OCI-LY7 (cell line): Measurements from ENCODE around the gene TOX3. TPM values are rescaled to one million over a fixed set of nuclear protein-coding genes. Genes with fewer than 3 reads are reported as not detected.

Experiments
- BruUV-seq: library from RNA; stranded (reverse); fragments of 400-500 nt; replicated peaks from 2 replicates; lab custom pipeline; 2021; lab: Mats Ljungman, UMichigan
- CTCF ChIA-PET: fragments of 300-600 bp; sonication (Branson Sonifier 250); formaldehyde crosslinking; loops from one replicate; lab custom pipeline; 2022; ENCODE audit warnings: antibody characterized with exemption; ENCODE audit not compliant: unreplicated experiment; lab: Charles Lee
- POLR2A ChIA-PET: fragments of 300-600 bp; sonication (Branson Sonifier 250); formaldehyde crosslinking; loops from one replicate; lab custom pipeline; 2022; ENCODE audit warnings: antibody characterized with exemption; lab: Charles Lee
- DNase-seq: peaks from one replicate; pipeline ENCODE4 v3.0.0-alpha.2; 2015; ENCODE audit warnings: low spot score
- H2AFZ ChIP-seq: fragments of 200-600 bp; sonication (generic), shearing (Covaris generic); 2 replicates; pipeline ENCODE4 v1.6.1; 2014; ENCODE audit warnings: mild to moderate bottlenecking, antibody characterized with exemption, low read length, moderate library complexity
- H3K27ac ChIP-seq: fragments of 200-600 bp; sonication (generic); 2 replicates; pipeline ENCODE4 v1.5.1; 2014; ENCODE audit warnings: mixed run types, low read depth, mild to moderate bottlenecking, moderate library complexity, low read length, inconsistent platforms; ENCODE audit not compliant: poor library complexity, severe bottlenecking
- H3K36me3 ChIP-seq: fragments of 200-600 bp; sonication (generic); 2 replicates; pipeline ENCODE4 v1.6.1; 2014; ENCODE audit warnings: mild to moderate bottlenecking, antibody characterized with exemption, low read length, moderate library complexity, mixed read lengths; ENCODE audit not compliant: insufficient read depth
- H3K4me1 ChIP-seq: fragments of 200-600 bp; sonication (generic); 2 replicates; pipeline ENCODE4 v1.5.1; 2014; ENCODE audit warnings: mild to moderate bottlenecking, low read length; ENCODE audit not compliant: insufficient read depth, poor library complexity, severe bottlenecking
- H3K4me2 ChIP-seq: fragments of 200-600 bp; sonication (generic); 2 replicates; pipeline ENCODE4 v1.6.1; 2014; ENCODE audit warnings: mild to moderate bottlenecking, low read length
- H3K4me3 ChIP-seq: fragments of 200-600 bp; sonication (generic); 2 replicates; pipeline ENCODE4 v1.5.1; 2014; ENCODE audit warnings: mild to moderate bottlenecking, low read depth, low read length; ENCODE audit not compliant: poor library complexity, severe bottlenecking
- H3K79me2 ChIP-seq: fragments of 200-600 bp; sonication (generic); 2 replicates; pipeline ENCODE4 v1.6.1; 2016; ENCODE audit warnings: low read depth, mild to moderate bottlenecking, low read length, moderate library complexity, mixed read lengths; ENCODE audit not compliant: insufficient read depth
- H3K9me2 ChIP-seq: fragments of 200-600 bp; sonication (generic); 2 replicates; pipeline ENCODE4 v1.6.1; 2016; ENCODE audit warnings: mild to moderate bottlenecking, low read length, mixed read lengths; ENCODE audit not compliant: insufficient read depth
- H3K9me3 ChIP-seq: fragments of 200-600 bp; sonication (generic); 2 replicates; pipeline ENCODE4 v1.6.1; 2014; ENCODE audit warnings: mild to moderate bottlenecking, mixed run types, low read length, mixed read lengths
- H4K20me1 ChIP-seq: fragments of 200-600 bp; sonication (generic); 2 replicates; pipeline ENCODE4 v1.6.1; 2014; ENCODE audit warnings: mild to moderate bottlenecking, antibody characterized with exemption, low read length, moderate library complexity, mixed read lengths; ENCODE audit not compliant: insufficient read depth
- CTCF ChIP-seq: fragments of 200-600 bp; sonication (generic); conservative IDR thresholded peaks from 2 replicates; pipeline ENCODE4 v1.5.1; 2014; ENCODE audit warnings: mild to moderate bottlenecking, antibody characterized with exemption, low read length, moderate library complexity, mixed read lengths
- EZH2phosphoT487 ChIP-seq: fragments of 200-600 bp; sonication (generic); IDR thresholded peaks from 2 replicates; pipeline ENCODE4 v1.6.1; 2018; ENCODE audit warnings: low read depth, borderline replicate concordance, mild to moderate bottlenecking, mixed run types, antibody characterized with exemption, low read length, moderate library complexity, mixed read lengths
- intact Hi-C: fragments of 100-400 bp; cut with micrococcal nuclease; formaldehyde crosslinking; loops from one replicate; pipeline ENCODE4 v1.10.0; 2022; ENCODE audit not compliant: unreplicated experiment
- total RNA-seq, 2 experiments: library from RNA; depleted of rRNA in 1 of 2; stranded (reverse); fragments of >200 nt in 1 of 2; shearing (Covaris generic) in 1 of 2; gene quantifications; 2 replicates each; pipeline ENCODE4 v1.2.3, GENCODE V29; 2014 to 2022

The TOX3 gene
- total RNA-seq, 2 experiments from 2014 or later, result not detected

GRCh38 chr16:52496051-52496876 lies 50.7 kb downstream of the TOX3 start:
- CTCF ChIA-PET, result no interaction called here

DNA sequence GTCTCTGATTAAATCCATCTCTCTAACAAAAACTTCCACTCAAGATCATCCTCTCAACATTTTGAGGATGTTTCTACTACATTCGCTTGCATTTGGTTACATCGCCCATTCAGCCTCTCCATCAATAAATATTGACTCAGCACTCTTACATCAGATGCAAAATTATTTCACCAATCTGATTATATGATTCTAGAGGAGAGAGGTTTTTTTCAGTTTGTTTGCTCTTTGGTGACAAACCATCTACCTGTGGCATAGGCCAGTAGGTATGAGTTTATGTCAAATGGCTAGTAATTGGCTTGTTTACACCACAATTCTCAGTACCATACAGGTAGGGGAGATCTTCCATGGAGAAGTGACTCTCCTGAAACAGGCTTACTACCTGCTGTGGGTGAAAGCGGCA lies 52.3 kb downstream of the TOX3 start:
- Histone ChIP-seq H4K20me1 (no peaks in the 10 kb centered on the region), H2AFZ (no peak overlapping the region), H3K79me2 (no peaks in the 10 kb centered on the region), H3K4me1 (no peaks in the 10 kb centered on the region), H3K9me2 (no peaks in the 10 kb centered on the region), H3K9me3 (no peaks in the 10 kb centered on the region), H3K4me3 (no peak overlapping the region), H3K27ac (no peak overlapping the region), H3K36me3 (no peaks in the 10 kb centered on the region), H3K4me2 (no peak overlapping the region)
- ChIA-PET POLR2A (no interaction called here), CTCF (no interaction called here)
- no TSS peak for BruUV-seq
- intact Hi-C loops, result no loop called here
- TF ChIP-seq EZH2phosphoT487 (no peak), CTCF (no peak)
- DNase-seq, result no peak

More at GRCh38 chr16:52496051-52496876, 50.7 kb downstream of the TOX3 start:
- H2AFZ ChIP-seq, result no peak overlapping the region
- H3K27ac ChIP-seq, result no peak overlapping the region
- H3K4me1 ChIP-seq, result no peaks in the 10 kb centered on the region
- no peak for DNase-seq
- H3K9me2 ChIP-seq, result no peaks in the 10 kb centered on the region
- no peaks in the 10 kb centered on the region for H3K36me3 ChIP-seq
- no peak overlapping the region for H3K4me2 ChIP-seq
- BruUV-seq, result no TSS peak
- H3K79me2 ChIP-seq, result no peaks in the 10 kb centered on the region
- no peaks in the 10 kb centered on the region for H3K9me3 ChIP-seq
- intact Hi-C loops, result no loop called here
- TF ChIP-seq CTCF (no peak), EZH2phosphoT487 (no peak)
- no peaks in the 10 kb centered on the region for H4K20me1 ChIP-seq
- H3K4me3 ChIP-seq, result no peak overlapping the region
- POLR2A ChIA-PET, result no interaction called here

GRCh38 chr16:52494145-52494544 lies 52.8 kb downstream of the TOX3 start:
- ChIA-PET CTCF (no interaction called here), POLR2A (no interaction called here)
- H2AFZ ChIP-seq, result no peak overlapping the region
- H3K4me3 ChIP-seq, result no peak overlapping the region
- no peaks in the 10 kb centered on the region for H3K9me3 ChIP-seq
- BruUV-seq, result no TSS peak
- no peaks in the 10 kb centered on the region for H3K79me2 ChIP-seq
- no peak for TF ChIP-seq EZH2phosphoT487
- TF ChIP-seq CTCF, result no peak
- no peaks in the 10 kb centered on the region for H4K20me1 ChIP-seq
- DNase-seq, result no peak
- H3K27ac ChIP-seq, result no peak overlapping the region
- H3K4me2 ChIP-seq, result no peak overlapping the region
- no peaks in the 10 kb centered on the region for H3K4me1 ChIP-seq
- no peaks in the 10 kb centered on the region for H3K9me2 ChIP-seq
- intact Hi-C loops, result no loop called here
- H3K36me3 ChIP-seq, result no peaks in the 10 kb centered on the region
